Osteocyte (in vitro differentiated cells): ENCODE measurements around the gene IGFN1. TPM values are rescaled to one million over a fixed set of nuclear protein-coding genes. Genes with fewer than 3 reads are reported as not detected.

Experiments
- DNase-seq: peaks from one replicate; pipeline ENCODE4 v3.0.0; 2021; ENCODE audit warnings: mixed read lengths; ENCODE audit not compliant: unreplicated experiment; ENCODE audit errors: extremely low spot score
- H3K27ac Mint-ChIP-seq: one replicate; pipeline ENCODE4 v1.8.0; 2021; ENCODE audit warnings: mild to moderate bottlenecking, mixed read lengths; ENCODE audit not compliant: unreplicated experiment
- H3K27me3 Mint-ChIP-seq: one replicate; pipeline ENCODE4 v1.8.0; 2021; ENCODE audit warnings: mixed read lengths; ENCODE audit not compliant: unreplicated experiment
- H3K36me3 Mint-ChIP-seq: one replicate; pipeline ENCODE4 v1.8.0; 2021; ENCODE audit warnings: mixed read lengths; ENCODE audit not compliant: unreplicated experiment
- H3K4me1 Mint-ChIP-seq: one replicate; pipeline ENCODE4 v1.8.0; 2021; ENCODE audit warnings: mixed read lengths; ENCODE audit not compliant: unreplicated experiment
- H3K4me3 Mint-ChIP-seq: one replicate; pipeline ENCODE4 v1.8.0; 2021; ENCODE audit warnings: mild to moderate bottlenecking, moderate library complexity, mixed read lengths; ENCODE audit not compliant: unreplicated experiment
- H3K9me3 Mint-ChIP-seq: one replicate; pipeline ENCODE4 v1.8.0; 2021; ENCODE audit warnings: mixed read lengths; ENCODE audit not compliant: unreplicated experiment
- total RNA-seq: library from RNA; stranded (reverse); gene quantifications from 2 replicates; pipeline ENCODE4 v1.2.1, GENCODE V29; 2021
- TF ChIP-seq, protein P1 (sequence below): fragments of 200-600 bp; sonication (generic); IDR thresholded peaks from 2 replicates; pipeline ENCODE4 v1.5.0; 2021; ENCODE audit warnings: antibody characterized with exemption, mild to moderate bottlenecking, moderate library complexity

IGFN1 gene
- total RNA-seq, 1 donor from 2014 or later = 3.8 TPM

DNA sequence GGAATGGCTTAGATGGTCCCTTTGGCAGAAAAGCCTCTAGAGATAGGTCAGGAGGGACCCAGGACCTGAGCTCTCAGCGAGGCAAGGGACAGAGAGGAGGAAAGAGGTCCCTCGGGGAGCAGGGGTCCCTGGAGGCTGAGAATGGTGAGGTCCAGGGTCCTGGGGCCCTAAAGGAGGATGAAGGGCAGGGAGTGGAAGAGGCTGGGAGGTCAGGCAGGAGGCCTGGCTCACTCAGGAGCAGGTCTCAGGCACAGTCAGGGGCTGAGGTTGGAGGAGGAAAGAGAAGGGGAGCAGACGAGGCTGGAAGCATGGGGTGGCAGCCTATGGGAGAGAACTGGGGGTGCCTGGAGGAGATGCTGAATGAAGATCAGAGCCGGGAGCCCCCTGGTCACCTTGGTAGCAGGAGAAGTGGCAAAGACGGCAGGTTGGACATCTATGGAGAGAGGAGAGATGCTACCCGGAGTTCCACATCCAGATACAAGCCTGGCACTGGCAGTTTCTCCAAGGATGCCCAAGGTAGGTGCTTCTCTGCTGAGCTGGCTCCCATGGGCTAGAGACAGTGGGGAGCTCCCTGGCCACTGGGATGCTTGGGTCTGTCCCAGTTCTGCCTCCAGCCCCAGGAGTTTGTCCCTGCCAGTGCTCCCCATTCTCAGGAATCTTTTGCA lies 22.6 kb downstream of the IGFN1 start:
- Mint-ChIP-seq H3K36me3 (no peaks in the 10 kb centered on the region), H3K4me3 (no peak overlapping the region), H3K9me3 (no peaks in the 10 kb centered on the region), H3K27ac (no peak overlapping the region), H3K4me1 (no peaks in the 10 kb centered on the region), H3K27me3 (peaks cover 44% of the 10 kb centered on the region)
- TF ChIP-seq, protein P1, sequence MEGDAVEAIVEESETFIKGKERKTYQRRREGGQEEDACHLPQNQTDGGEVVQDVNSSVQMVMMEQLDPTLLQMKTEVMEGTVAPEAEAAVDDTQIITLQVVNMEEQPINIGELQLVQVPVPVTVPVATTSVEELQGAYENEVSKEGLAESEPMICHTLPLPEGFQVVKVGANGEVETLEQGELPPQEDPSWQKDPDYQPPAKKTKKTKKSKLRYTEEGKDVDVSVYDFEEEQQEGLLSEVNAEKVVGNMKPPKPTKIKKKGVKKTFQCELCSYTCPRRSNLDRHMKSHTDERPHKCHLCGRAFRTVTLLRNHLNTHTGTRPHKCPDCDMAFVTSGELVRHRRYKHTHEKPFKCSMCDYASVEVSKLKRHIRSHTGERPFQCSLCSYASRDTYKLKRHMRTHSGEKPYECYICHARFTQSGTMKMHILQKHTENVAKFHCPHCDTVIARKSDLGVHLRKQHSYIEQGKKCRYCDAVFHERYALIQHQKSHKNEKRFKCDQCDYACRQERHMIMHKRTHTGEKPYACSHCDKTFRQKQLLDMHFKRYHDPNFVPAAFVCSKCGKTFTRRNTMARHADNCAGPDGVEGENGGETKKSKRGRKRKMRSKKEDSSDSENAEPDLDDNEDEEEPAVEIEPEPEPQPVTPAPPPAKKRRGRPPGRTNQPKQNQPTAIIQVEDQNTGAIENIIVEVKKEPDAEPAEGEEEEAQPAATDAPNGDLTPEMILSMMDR = no peak
- DNase-seq = no peak

DNA sequence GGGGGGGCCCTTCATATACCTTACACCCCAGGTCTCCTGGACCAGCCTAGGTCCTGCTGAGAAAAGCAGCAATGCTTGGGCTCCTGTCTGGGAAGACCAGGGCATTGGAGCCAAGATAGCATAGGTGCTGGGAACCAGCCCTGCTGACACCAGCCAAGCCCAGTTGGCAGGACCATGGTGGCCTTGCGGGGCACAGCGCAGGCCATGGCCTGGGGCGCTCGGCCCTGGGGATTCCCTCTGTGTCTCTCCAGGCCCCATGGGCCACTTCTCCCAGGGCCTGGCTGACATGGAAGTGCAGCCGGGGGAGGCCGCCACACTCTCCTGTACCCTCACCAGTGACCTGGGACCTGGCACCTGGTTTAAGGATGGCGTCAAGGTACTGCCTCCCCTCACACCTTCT lies 23.3 kb downstream of the IGFN1 start:
- H3K4me3 Mint-ChIP-seq = no peak overlapping the region
- H3K4me1 Mint-ChIP-seq = no peaks in the 10 kb centered on the region
- no peaks in the 10 kb centered on the region for H3K36me3 Mint-ChIP-seq
- peaks cover 44% of the 10 kb centered on the region for H3K27me3 Mint-ChIP-seq
- DNase-seq = no peak
- no peaks in the 10 kb centered on the region for H3K9me3 Mint-ChIP-seq
- TF ChIP-seq, protein P1 = no peak
- no peak overlapping the region for H3K27ac Mint-ChIP-seq

DNA sequence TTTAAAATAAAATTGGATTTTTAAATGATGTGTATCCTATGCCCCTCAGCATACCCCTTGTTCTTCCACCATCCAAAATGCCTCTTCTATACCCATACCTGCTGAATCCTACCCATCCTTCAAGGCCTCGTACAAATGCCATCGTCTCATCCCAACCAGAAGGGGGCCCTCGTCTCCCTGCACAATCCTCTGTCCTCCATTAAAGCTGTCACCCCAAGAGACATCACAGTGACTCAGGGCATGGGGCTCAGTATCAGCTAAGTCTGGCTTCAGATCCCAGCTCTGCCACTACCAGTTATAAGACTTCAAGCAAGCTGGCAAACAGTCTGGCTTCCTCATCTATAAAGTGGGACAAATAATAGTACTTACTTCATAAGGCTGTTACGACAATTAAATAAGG lies 23.8 kb downstream of the IGFN1 start:
- Mint-ChIP-seq H3K36me3 (no peaks in the 10 kb centered on the region), H3K9me3 (no peaks in the 10 kb centered on the region), H3K27ac (no peak overlapping the region), H3K4me1 (no peaks in the 10 kb centered on the region), H3K27me3 (peaks cover 41% of the 10 kb centered on the region), H3K4me3 (no peak overlapping the region)
- TF ChIP-seq, protein P1 = no peak
- DNase-seq = no peak

DNA sequence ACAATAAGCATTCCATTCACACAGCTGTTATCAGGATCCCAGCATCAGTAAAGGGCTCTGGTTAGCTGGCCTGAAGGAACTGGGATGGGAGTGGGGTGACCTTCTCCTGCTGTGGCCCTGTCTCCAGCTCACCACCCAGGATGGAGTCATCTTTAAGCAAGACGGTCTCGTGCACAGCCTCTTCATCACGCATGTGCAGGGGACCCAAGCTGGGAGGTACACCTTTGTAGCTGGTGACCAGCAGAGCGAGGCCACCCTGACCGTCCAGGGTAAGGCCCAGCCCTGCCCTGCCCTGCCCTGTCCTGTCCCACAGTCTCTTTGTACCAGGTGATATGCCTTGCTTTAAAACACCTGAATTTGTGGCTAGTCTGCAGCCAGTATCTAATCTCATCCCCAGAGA lies 24.3 kb downstream of the IGFN1 start:
- Mint-ChIP-seq H3K4me1 (no peaks in the 10 kb centered on the region), H3K36me3 (no peaks in the 10 kb centered on the region)
- DNase-seq = no peak

DNA sequence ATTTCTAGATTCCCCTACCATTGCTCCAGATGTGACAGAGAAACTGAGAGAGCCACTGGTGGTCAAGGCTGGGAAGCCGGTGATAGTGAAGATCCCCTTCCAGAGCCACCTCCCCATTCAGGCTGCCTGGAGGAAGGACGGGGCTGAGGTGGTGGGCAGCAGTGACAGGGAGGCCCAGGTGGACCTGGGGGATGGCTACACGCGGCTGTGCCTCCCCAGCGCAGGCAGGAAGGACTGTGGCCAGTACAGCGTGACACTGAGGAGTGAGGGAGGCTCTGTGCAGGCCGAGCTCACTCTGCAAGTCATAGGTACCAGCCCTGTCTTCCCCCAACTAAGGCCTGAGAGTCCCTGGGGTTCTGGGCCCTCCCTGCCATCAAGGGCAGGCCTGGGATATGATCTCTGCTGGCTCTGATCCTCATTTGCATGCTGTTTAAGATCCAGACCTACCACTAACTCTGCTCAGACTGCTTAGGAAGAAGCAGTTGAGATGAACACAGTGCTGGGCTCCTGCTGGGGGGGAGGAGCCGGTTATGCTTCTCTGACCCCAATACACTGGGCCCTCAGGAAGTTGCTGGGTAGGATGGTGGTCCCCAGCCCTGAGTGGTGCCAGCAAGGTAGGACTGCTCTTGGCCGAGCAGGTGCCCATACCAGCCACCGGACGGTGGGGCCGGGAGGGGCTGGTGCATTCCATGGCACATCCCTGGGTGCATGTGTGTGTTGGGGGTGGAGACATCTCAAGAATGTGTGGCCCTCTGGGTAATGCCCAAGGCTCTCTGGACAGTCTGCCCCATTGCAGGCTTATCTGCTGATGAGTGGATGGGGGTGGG lies 25.1 kb downstream of the IGFN1 start:
- TF ChIP-seq, protein P1 = no peak
- peak; percentile 73 for DNase-seq
- no peaks in the 10 kb centered on the region for H3K36me3 Mint-ChIP-seq
- no peak overlapping the region for H3K27ac Mint-ChIP-seq
- H3K4me1 Mint-ChIP-seq = no peaks in the 10 kb centered on the region
- H3K27me3 Mint-ChIP-seq = peaks cover 38% of the 10 kb centered on the region
- no peaks in the 10 kb centered on the region for H3K9me3 Mint-ChIP-seq
- no peak overlapping the region for H3K4me3 Mint-ChIP-seq

More for the DNA sequence above, 24.3 kb downstream of the IGFN1 start:
- peaks cover 37% of the 10 kb centered on the region for H3K27me3 Mint-ChIP-seq
- H3K27ac Mint-ChIP-seq = no peak overlapping the region
- no peak overlapping the region for H3K4me3 Mint-ChIP-seq
- TF ChIP-seq, protein P1 = no peak
- no peaks in the 10 kb centered on the region for H3K9me3 Mint-ChIP-seq
